K562 (cell line): ENCODE data around the gene GRIN2D. TPM values are rescaled to one million over a fixed set of nuclear protein-coding genes. Genes with fewer than 3 reads are reported as not detected.

Source experiments
- ATAC-seq: fragments of 200-7000 bp; cut with Tn5 transposase; 3 replicates; pipeline ENCODE4 v1.9.1; 2020; ENCODE audit warnings: moderate library complexity
- BruUV-seq: library from RNA; stranded (reverse); fragments of 400-500 nt; replicated peaks from 2 replicates; lab custom pipeline; 2021; lab: Mats Ljungman, UMichigan
- CTCF ChIA-PET: fragments of 300-600 bp; formaldehyde crosslinking; extraction: SDS; loops from one replicate; lab custom pipeline; 2021; ENCODE audit warnings: low intra/inter-chr PET ratio; lab: Yijun Ruan, JAX
- POLR2A ChIA-PET: fragments of 300-600, 350-650 bp; sonication (Branson Sonifier 250); formaldehyde crosslinking; extraction: SDS; loops from one replicate; lab custom pipeline; 2021; ENCODE audit warnings: antibody characterized with exemption, inconsistent platforms; lab: Yijun Ruan, JAX
- DNase-seq, 4 experiments: peaks; one replicate each; pipeline versions ENCODE4 v3.0.0 to v3.0.0-alpha.2; 2011 to 2018; ENCODE audit warnings: low spot score in 3 of 4, mixed read lengths in 3 of 4; ENCODE audit errors: extremely low read depth in 1 of 4
- FAIRE-seq: peaks from 2 replicates; lab custom pipeline; 2011; peaks lifted over from hg19 to GRCh38; lab: Jason Lieb, UNC
- H2AFZ ChIP-seq: 2 replicates; pipeline ENCODE4 v1.6.0; 2011; ENCODE audit warnings: low read depth, low read length, control low read depth, inconsistent platforms
- H3K27ac ChIP-seq: fragments of 200-600 bp; 3 replicates; pipeline ENCODE4 v1.8.0; 2011; ENCODE audit warnings: low read depth, mild to moderate bottlenecking, control low read depth, inconsistent platforms, low read length, moderate library complexity, mixed read lengths; ENCODE audit errors: extremely low read depth
- H3K27me3 ChIP-seq, 2 experiments: fragments of 300-600 bp in 1 of 2; 2 replicates in 1 of 2; 3 replicates in 1 of 2; pipeline versions ENCODE4 v1.6.0 to v1.8.0; 2011; ENCODE audit warnings: inconsistent platforms in 2 of 2, low read length in 2 of 2, mild to moderate bottlenecking in 1 of 2, mixed read lengths in 1 of 2, moderate library complexity in 1 of 2; ENCODE audit not compliant: control insufficient read depth in 2 of 2, insufficient read depth in 2 of 2
- H3K36me3 ChIP-seq: fragments of 300-600 bp; 3 replicates; pipeline ENCODE4 v1.8.0; 2011; ENCODE audit warnings: mild to moderate bottlenecking, low read length, inconsistent platforms; ENCODE audit not compliant: control insufficient read depth, insufficient read depth
- H3K4me1 ChIP-seq, 2 experiments: fragments of 200-600 bp in 1 of 2; replicated peaks in 1 of 2; 2 replicates in 1 of 2; 3 replicates in 1 of 2; pipeline versions ENCODE4 v1.5.1 to v1.8.0; 2011; ENCODE audit warnings: inconsistent platforms in 2 of 2, low read length in 2 of 2, mild to moderate bottlenecking in 1 of 2, mixed read lengths in 1 of 2, moderate library complexity in 1 of 2; ENCODE audit not compliant: control insufficient read depth in 2 of 2, insufficient read depth in 2 of 2
- H3K4me2 ChIP-seq: 2 replicates; pipeline ENCODE4 v1.6.1; 2011; ENCODE audit warnings: low read length, control low read depth, inconsistent platforms, mixed read lengths; ENCODE audit not compliant: insufficient read depth
- H3K4me3 ChIP-seq: fragments of 200-600 bp; sonication (generic), shearing (Covaris generic); 2 replicates; pipeline ENCODE4 v1.5.1; 2016; ENCODE audit warnings: control low read depth, inconsistent platforms
- H3K79me2 ChIP-seq: fragments of 200-600 bp; 3 replicates; pipeline ENCODE4 v1.8.0; 2011; ENCODE audit warnings: low read length, inconsistent platforms; ENCODE audit not compliant: control insufficient read depth, insufficient read depth
- H3K9ac ChIP-seq, 2 experiments: 2 replicates each; pipeline versions ENCODE4 v1.6.0 to v1.6.1; 2011; ENCODE audit warnings: low read depth in 2 of 2, low read length in 2 of 2, control low read depth in 1 of 2, inconsistent platforms in 1 of 2, mild to moderate bottlenecking in 1 of 2, mixed read lengths in 1 of 2; ENCODE audit not compliant: insufficient read depth in 1 of 2
- H3K9me1 ChIP-seq: one replicate; pipeline ENCODE4 v1.6.0; 2011; ENCODE audit warnings: inconsistent platforms, mild to moderate bottlenecking, low read length, moderate library complexity; ENCODE audit not compliant: control insufficient read depth, insufficient read depth
- H3K9me3 ChIP-seq: replicated peaks from 2 replicates; pipeline ENCODE4 v1.5.1; 2011; ENCODE audit warnings: low read depth, low read length, inconsistent platforms; ENCODE audit not compliant: control insufficient read depth, insufficient read depth
- H4K20me1 ChIP-seq: replicated peaks from 2 replicates; pipeline ENCODE4 v1.6.1; 2011; ENCODE audit warnings: low read length, inconsistent platforms, mixed read lengths; ENCODE audit not compliant: control insufficient read depth, insufficient read depth
- HNRNPK ChIP-seq: fragments of 200-400 bp; formaldehyde crosslinking; IDR thresholded peaks from one replicate; pipeline ENCODE4 v1.6.1; 2018; ENCODE audit warnings: mild to moderate bottlenecking, low read depth, low read length; ENCODE audit not compliant: poor library complexity, severe bottlenecking
- MYC ChIP-seq, 2 experiments: fragments of 250-450 bp in 1 of 2; sonication (Bioruptor Pico) in 1 of 2; IDR thresholded peaks; 2 replicates each; pipeline versions ENCODE4 v1.5.1 to v1.6.1; 2012 to 2021; ENCODE audit warnings: low read depth in 2 of 2, borderline replicate concordance in 1 of 2, improper control_type of control experiment in 1 of 2, low read length in 1 of 2, mild to moderate bottlenecking in 1 of 2, moderate library complexity in 1 of 2
- NR1H2 ChIP-seq: sonication (generic); formaldehyde crosslinking; IDR thresholded peaks from 2 replicates; pipeline ENCODE4 v1.4.0; 2020; ENCODE audit warnings: mild to moderate bottlenecking, missing genetic modification reagents
- POLR2H ChIP-seq: IDR thresholded peaks from 2 replicates; pipeline ENCODE4 v1.6.1; 2016; ENCODE audit warnings: missing genetic modification characterization, low read depth, mild to moderate bottlenecking, control low read depth, missing compliant biosample characterization, moderate library complexity
- SLC30A9 ChIP-seq: fragments of 250-450 bp; sonication (Bioruptor Pico); IDR thresholded peaks from 2 replicates; pipeline ENCODE4 v1.8.0; 2022; ENCODE audit warnings: mild to moderate bottlenecking, moderate library complexity
- STAG1 ChIP-seq: sonication (generic); formaldehyde crosslinking; IDR thresholded peaks from 2 replicates; pipeline ENCODE4 v1.5.0; 2020; ENCODE audit warnings: missing genetic modification reagents, borderline replicate concordance
- THRB ChIP-seq: fragments of 450-650 bp; formaldehyde crosslinking; conservative IDR thresholded peaks from 2 replicates; pipeline ENCODE4 v1.4.0; 2022; ENCODE audit warnings: mild to moderate bottlenecking, missing genetic modification characterization
- ZHX1 ChIP-seq: fragments of 150-350 bp; conservative IDR thresholded peaks from 2 replicates; pipeline ENCODE4 v1.6.1; 2014; ENCODE audit warnings: low read length
- ZNF121 ChIP-seq: sonication (generic); formaldehyde crosslinking; conservative IDR thresholded peaks from 2 replicates; pipeline ENCODE4 v1.8.0; 2022; ENCODE audit warnings: missing genetic modification reagents
- ZNF644 ChIP-seq: fragments of 200-800 bp; sonication (Bioruptor generic); IDR thresholded peaks from 2 replicates; pipeline ENCODE4 v1.6.1; 2016; ENCODE audit warnings: low read depth, missing genetic modification characterization, missing compliant biosample characterization
- WGBS: fragments of 100-300 bp; shearing (Covaris generic); methylation state at CpG from one replicate; pipeline ENCODE4 v1.1.6; 2016; ENCODE audit warnings: low coverage, mixed read lengths; ENCODE audit not compliant: insufficient coverage; ENCODE audit errors: missing lambda C conversion rate; 5-methylcytosine and 5-hydroxymethylcytosine counted together
- in situ Hi-C: fragments of 300-500 bp; cut with MboI; formaldehyde crosslinking; loops from 4 replicates; pipeline ENCODE4 v1.15.0; 2018; ENCODE audit warnings: inconsistent platforms, mixed read lengths
- intact Hi-C: fragments of 100-400 bp; cut with micrococcal nuclease; formaldehyde crosslinking; loops from 2 replicates; pipeline ENCODE4 v1.14.2; 2022
- polyA plus RNA-seq, 8 experiments: library from polyadenylated mRNA; depleted of rRNA in 4 of 8; stranded (reverse) in 5 of 8; unstranded in 3 of 8; fragments of >200 nt; fragmentation: Nextera tagmentation in 2 of 8; fragmentation: Illumina TruSeq in 1 of 8; extraction: Ambion mirVana in 2 of 8; extraction: Trizol in 1 of 8; gene quantifications; 2 replicates each; pipeline versions ENCODE4 v1.2.1 to v1.2.3, GENCODE V29; 2011 to 2014; ENCODE audit warnings: inconsistent platforms in 1 of 8, missing spikeins in 1 of 8
- total RNA-seq, 7 experiments: library from RNA; depleted of rRNA in 6 of 7; stranded (reverse); fragments of >200 nt in 6 of 7; fragmentation: Illumina TruSeq in 2 of 7; extraction: Trizol in 2 of 7; gene quantifications; 2 replicates each; pipeline versions ENCODE4 v1.2.1 to v1.2.3, GENCODE V29; 2011 to 2021; ENCODE audit warnings: low replicate concordance in 1 of 7

The GRIN2D gene
- total and polyA plus RNA-seq, 9 of the 15 experiments (the other 6 are each of a cell fraction or from before 2014, with no cell fraction given), result 0.32 to 31.5 (median 1.8) TPM

- ATAC-seq, result no peak
- no peak overlapping the region for H3K4me3 ChIP-seq
- no peaks in the 10 kb centered on the region for H3K36me3 ChIP-seq
- CTCF ChIA-PET, result interaction anchor here (0.7 kb wide), 1 partner anchor 82 kb away, joined by 5 read pairs; no protein-coding TSS in a partner anchor
- no peaks in the 10 kb centered on the region for H3K9me3 ChIP-seq
- BruUV-seq, result no TSS peak
- H3K4me2 ChIP-seq, result no peak overlapping the region
- no peaks in the 10 kb centered on the region for H3K9me1 ChIP-seq
- H3K9ac ChIP-seq, result peak overlapping the region in 1 of 2 experiments; percentile 61; a peak in 1 of 4 replicates
- WGBS, result 50% methylated on average over 4 of the region's 5 CpGs
- TF ChIP-seq MYC (IDR thresholded peaks at IDR 0.05; ENCODE audit: low read depth, low read length) (no peak), MYC (CRISPR knock-in tag; IDR thresholded peaks at IDR 0.05; ENCODE audit: borderline replicate concordance, low read depth) (no peak)
- TF ChIP-seq, all 486 proteins: peak for 0
- no peak for DNase-seq
- H3K27ac ChIP-seq, result no peak overlapping the region
- in situ Hi-C loops, result loop anchor here (5.0 kb wide), 1 partner anchor 46 kb away; no protein-coding TSS in a partner anchor
- H2AFZ ChIP-seq, result no peak overlapping the region
- no peaks in the 10 kb centered on the region for H4K20me1 ChIP-seq
- no peak for FAIRE-seq
- intact Hi-C loops, result no loop called here
- H3K27me3 ChIP-seq, result no peaks in the 10 kb centered on the region
- H3K4me1 ChIP-seq, result peaks cover 0 to 11% of the 10 kb centered on the region in 2 experiments; a peak in 3 of 5 replicates
- H3K79me2 ChIP-seq, result no peaks in the 10 kb centered on the region
- POLR2A ChIA-PET, result interaction anchor here (0.6 to 0.9 kb wide), 2 partner anchors 15 to 39 kb away, joined by 3 read pairs; partner anchors contain the start of gene TMEM143
Observed at GRCh38 chr19:48348045-48348444, 45.4 kb upstream of the GRIN2D start.

- ChIA-PET POLR2A (interaction anchor here (0.6 kb wide), 1 partner anchor 40 kb away, joined by 3 read pairs; no protein-coding TSS in a partner anchor), CTCF (no interaction called here)
- 81% methylated on average over 7 of the region's 7 CpGs for WGBS
- BruUV-seq, result no TSS peak
- intact Hi-C loops (no loop called here), in situ Hi-C loops (loop anchor here (5.0 kb wide), 1 partner anchor 46 kb away; no protein-coding TSS in a partner anchor)
- Histone ChIP-seq H3K79me2 (no peaks in the 10 kb centered on the region), H2AFZ (no peak overlapping the region), H3K27ac (no peak overlapping the region), H3K4me1 (peaks cover 3 to 8% of the 10 kb centered on the region in 2 experiments; a peak in 3 of 5 replicates), H3K4me2 (no peak overlapping the region), H3K4me3 (no peak overlapping the region), H3K9me1 (no peaks in the 10 kb centered on the region), H3K27me3 (no peaks in the 10 kb centered on the region), H3K36me3 (no peaks in the 10 kb centered on the region), H3K9ac (no peak overlapping the region), H4K20me1 (no peaks in the 10 kb centered on the region), H3K9me3 (no peaks in the 10 kb centered on the region)
- no peak for ATAC-seq
- FAIRE-seq, result no peak
- TF ChIP-seq ZHX1, result no peak
- no peak for TF ChIP-seq ZNF644 (tag)
- no peak for TF ChIP-seq STAG1 (CRISPR knock-in tag)
- no peak for TF ChIP-seq SLC30A9 (CRISPR knock-in tag)
- no peak for TF ChIP-seq THRB (CRISPR knock-in tag)
- no peak for TF ChIP-seq NR1H2 (CRISPR knock-in tag)
- no peak for TF ChIP-seq HNRNPK
- no peak for TF ChIP-seq POLR2H
- peak; percentile 85 for TF ChIP-seq ZNF121 (CRISPR knock-in tag)
- no peak for DNase-seq
Observed at GRCh38 chr19:48348737-48349136, 44.7 kb upstream of the GRIN2D start.
